ENCODE results near the gene PIP4K2A.

DNA sequence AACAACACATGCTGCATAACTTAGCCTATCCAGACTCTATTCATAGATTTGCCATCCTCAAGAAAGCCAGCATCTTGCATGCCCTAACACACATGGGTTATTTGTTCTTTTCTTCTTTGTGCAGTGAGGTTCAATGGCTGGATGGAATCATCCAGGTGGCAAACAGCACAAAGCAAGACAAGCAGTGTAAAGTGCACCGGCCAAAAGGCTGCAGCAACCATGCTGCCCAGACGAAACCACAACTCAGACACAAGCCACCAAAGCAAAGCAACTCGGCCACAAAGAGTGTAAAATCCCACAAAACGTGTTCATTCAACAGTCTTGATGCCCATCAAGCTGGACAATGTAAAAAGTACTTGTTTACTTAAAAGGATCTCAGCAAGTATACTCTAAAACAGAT lies 76.9 kb downstream of the PIP4K2A start:
- no peak for TF ChIP-seq POLR2A (IDR thresholded peaks at IDR 0.05)
- TF ChIP-seq, protein P1, sequence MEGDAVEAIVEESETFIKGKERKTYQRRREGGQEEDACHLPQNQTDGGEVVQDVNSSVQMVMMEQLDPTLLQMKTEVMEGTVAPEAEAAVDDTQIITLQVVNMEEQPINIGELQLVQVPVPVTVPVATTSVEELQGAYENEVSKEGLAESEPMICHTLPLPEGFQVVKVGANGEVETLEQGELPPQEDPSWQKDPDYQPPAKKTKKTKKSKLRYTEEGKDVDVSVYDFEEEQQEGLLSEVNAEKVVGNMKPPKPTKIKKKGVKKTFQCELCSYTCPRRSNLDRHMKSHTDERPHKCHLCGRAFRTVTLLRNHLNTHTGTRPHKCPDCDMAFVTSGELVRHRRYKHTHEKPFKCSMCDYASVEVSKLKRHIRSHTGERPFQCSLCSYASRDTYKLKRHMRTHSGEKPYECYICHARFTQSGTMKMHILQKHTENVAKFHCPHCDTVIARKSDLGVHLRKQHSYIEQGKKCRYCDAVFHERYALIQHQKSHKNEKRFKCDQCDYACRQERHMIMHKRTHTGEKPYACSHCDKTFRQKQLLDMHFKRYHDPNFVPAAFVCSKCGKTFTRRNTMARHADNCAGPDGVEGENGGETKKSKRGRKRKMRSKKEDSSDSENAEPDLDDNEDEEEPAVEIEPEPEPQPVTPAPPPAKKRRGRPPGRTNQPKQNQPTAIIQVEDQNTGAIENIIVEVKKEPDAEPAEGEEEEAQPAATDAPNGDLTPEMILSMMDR (IDR thresholded peaks at IDR 0.05), result no peak
- TF ChIP-seq EP300 (IDR thresholded peaks at IDR 0.05), result no peak
